Colon (tissue), 2 donors: Measurements from ENCODE around the gene EHBP1.
A peak's percentile ranks its signal among the peaks of the same experiment; 100 is the strongest.

Experiments used
- FAIRE-seq: peaks from 2 replicates; lab custom pipeline; 2012; peaks lifted over from hg19 to GRCh38; lab: Jason Lieb, UNC
- donor health status: control.
- donor health status: control.

Gene EHBP1

DNA sequence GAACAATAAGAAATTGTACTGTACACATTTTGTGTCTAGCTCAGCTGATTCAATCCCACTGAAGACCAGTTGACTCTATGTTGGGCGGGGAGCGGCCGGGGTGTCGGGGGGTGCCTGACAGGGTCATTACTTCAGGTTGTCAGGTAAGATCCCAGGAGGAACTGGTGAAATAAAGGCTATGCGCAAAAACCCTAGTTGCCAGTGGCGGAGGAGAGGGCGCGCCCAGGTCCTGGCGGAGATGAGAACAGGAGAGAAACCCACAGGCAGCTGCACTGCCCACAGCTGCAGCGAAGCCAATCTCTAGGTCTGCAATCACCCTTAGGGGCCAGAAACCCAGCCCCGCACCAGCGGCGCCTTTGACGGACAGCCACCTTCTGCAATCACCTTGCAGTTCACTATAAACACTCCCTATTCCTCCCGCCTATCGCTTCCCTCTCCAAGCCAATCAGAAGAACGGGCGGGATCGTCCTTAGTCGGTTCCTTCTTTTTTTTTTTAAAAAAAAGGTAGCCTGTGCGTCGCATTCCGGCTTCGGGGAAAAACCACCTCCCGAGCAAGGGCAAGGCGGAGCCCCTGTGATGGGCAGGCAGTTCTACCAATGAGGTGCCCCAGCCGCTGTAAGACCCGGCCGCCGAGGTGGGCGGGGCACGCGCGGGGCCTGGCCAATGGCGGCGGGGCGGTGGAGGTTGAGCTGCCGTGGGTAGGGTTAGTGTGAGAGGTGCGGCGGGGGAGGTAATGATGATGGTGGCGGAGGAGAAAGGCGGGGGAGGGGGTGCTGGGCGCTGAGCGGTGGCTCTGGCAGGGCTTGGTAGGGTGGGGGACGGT lies at the start of gene EHBP1:
Gene EHBP1 (plus strand): TSS at position 707 of the 823 bp plus-strand sequence. CDS start 1,479 bp downstream, outside the sequence.
- FAIRE-seq = peak; percentile 82

DNA sequence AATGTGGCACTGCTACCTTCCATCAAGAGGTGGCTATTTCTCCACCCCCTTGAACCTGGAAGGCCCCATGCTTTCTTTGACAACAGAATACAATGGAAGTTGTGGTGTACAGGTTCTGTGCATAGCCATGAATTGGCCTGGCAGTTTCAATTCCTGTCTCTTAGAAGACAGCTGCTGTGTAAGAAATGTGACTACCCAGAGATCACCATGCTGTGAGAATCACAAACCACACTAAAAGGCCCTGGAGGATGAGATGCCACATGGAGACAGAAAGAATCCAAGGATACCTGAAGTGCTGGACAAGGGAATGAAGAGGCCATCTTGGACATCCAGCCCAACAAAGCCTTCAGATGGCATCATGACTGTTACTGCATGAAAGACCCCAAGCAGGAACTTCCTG lies 47.7 kb upstream of the EHBP1 start:
- no peak for FAIRE-seq

DNA sequence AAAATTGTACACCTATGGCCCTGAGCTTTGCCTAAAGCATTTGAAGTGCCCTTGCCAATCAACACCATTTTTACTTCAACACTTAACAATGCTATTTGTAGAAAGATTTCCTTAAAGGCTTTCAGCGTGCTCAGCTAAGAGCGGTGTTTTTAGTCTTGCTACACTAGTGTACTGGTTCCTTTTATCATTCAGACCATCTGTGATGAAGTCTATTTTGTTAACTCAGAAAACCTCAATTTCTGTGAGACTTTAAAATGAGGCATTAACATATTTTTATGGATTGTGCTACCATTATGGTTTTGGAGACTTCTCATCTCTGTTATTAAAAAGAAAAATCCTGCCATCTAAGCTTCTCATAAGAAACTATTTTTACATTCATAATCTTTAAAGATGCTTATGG lies 46.6 kb upstream of the EHBP1 start:
- FAIRE-seq = no peak

DNA sequence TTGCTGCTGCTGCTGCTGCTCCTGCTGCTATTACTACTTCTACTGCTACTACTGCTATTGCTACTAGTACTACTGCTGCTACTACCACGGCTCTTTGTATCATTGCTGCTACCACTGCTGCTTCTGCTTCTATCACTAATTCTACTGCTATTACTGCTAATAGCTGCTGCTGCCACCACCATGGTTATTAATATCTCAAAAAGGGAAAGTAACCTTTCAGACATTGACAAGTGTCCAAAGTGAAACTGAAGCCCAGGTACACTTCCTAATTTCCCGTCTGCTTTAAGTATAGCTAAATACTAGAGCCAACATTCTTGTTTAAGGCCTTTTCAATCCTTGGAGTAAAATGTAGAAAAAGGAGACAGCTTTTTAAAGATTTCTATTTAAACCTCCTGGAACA lies 45.4 kb upstream of the EHBP1 start:
- FAIRE-seq = no peak

DNA sequence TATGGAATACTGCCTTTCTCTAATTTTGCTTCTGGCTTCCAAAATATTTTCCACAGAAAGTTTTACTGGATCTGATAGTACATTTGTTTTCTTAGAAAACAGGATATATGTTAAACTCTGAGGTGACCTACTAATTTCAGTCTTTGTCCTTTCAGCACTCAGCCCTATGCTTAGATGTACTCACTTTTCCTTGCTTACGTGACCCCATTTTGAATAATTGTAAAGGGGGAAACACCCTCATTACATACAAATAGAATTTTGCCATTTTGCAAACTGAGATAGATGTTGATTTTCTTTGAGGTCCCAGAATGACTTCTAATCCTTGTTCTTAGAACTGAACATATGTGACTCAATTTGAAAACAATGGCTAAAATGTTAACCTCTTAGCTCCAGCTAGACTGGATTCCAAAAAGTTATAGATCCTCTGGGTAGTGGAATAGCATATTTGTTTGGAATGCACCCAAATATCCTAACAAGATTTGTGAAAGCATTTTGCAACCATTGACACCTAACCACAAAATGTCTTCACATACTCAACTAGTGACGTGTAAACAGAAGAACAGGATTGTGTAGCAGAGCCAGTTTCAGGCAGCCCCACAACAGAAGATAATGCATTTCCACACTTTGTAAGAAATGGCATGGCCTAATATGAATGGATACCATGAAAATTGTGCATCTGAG lies 44.8 kb upstream of the EHBP1 start:
- FAIRE-seq = no peak

DNA sequence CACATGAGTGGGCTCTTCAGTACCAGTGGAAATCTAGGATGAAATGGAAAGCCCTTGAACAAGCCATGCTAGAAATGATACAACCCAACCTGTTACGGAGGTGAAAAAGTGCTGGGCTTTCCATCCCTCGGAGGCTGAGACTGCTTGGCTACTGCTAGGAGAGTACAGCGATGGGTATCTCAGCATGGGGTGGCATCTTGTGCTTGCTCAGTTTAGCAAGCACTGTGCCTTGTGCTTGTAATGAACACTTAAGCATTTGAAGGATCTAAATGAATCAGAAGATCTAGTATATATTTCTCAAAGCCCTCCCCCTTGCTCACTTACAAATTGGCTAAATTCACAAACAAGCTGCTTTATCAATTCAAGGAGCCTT lies 44.3 kb upstream of the EHBP1 start:
- FAIRE-seq = no peak

DNA sequence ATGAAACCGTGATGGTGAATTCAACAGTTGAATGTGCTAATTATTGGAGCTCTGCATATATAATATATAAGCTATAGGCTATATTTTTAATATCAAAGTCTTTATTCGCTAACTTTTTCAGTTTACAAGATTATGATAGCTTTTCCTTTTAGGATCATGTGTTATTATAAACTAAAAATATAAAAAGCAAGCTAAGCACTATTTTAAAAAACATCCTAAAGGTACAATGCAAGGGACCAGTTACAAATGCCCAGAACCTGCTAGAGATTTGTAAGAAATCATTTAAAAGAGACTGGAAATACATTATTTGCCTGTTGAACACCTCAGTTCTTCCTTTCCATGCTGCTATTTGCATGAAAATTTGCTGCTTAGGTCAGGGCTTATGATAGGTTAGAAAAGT lies 43.4 kb upstream of the EHBP1 start:
- FAIRE-seq = no peak

DNA sequence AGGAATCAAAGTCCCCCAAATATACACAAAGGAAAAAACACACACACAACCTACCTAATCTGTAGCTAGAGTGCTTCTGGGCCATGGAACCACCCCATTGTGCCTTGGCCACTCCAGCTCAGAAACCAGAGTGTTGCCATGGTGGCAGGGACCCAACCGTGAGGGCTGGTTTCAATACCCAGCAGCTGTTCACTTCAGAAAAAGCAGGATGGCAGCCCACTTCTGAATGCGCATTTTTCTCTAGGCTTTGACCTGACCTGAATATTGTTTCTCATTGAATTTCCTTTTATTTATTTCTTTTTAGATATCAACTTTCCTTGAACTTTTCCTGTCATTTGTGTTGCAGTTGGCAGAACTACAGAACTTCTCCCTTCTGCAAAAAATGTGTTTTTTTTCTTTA lies 43.0 kb upstream of the EHBP1 start:
- no peak for FAIRE-seq

DNA sequence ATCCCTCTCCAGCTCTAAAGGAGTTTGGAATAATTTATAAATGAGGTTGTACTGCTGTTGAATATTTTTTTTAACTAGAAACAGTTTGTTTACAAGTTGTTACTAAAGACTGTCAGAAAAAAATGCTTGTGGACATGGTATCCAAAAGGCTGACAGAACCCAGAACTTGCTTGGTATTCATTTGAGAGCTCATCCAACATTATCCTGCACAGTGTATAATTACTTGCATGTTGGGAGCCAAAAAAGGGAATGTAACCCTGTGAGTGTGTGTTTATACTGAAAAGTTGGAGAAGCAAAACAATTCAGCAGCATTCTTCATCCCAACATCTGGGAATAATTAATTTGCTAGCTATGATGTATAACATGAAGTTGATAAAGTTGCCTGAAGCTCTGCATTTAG lies 42.1 kb upstream of the EHBP1 start:
- FAIRE-seq = no peak

DNA sequence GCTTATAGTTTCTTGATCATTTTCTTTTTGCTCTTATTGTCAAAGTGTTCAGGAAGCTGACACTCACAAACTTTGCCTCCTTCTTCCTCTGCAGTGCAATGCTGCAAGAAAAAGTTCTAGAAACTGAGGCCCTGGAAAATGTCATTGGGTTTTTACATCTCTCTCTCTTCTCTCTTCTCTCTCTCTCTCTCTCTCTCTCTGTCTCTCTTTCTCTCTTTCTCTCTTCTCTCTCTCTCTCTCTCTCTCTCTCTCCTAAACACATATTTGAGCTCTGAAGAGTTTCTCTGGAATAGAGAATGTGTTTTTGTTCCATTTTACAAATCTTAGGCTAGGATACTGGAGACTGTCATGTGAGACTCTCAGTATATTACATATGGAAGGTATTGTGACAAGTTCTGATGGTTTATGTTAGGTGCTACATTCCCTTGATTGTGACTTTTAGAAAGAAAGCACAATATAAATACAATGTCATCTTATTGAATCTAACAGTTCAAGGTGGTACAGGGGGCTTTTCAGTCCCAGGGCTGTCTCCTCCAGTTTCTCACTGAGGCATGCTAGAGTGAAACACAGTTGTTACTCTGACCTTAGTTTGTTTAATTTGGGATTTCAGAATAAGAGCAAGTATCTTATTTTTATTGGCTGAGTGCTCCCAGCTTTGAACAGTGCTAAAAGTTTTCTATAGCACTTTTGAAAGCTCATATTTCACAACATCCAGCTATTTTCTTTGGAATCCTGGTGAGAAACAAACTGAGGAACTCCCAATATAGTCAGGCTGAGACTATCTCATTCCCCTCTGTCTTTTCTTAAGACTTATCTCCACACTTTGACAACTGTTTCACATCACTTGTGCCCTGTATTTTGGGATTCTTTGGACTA lies 41.4 kb upstream of the EHBP1 start:
- no peak for FAIRE-seq

DNA sequence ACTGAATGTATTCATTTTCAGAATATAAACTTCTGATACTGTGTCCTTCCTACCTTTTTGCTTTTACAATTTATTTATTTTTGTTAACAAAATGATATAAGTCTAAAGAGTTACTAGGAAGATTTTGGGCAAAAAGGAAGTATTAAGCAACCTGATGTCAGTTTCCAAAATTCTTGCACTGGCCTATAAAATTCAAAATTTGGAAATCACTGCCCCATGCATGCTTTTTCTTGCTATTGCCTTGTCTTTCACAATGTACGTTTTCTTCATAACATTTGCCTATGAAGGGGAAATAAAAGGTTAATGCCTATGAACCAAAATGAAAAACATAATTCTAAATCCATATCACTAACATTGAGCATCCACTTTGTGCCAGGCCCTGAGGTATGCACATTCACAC lies 40.1 kb upstream of the EHBP1 start:
- no peak for FAIRE-seq

DNA sequence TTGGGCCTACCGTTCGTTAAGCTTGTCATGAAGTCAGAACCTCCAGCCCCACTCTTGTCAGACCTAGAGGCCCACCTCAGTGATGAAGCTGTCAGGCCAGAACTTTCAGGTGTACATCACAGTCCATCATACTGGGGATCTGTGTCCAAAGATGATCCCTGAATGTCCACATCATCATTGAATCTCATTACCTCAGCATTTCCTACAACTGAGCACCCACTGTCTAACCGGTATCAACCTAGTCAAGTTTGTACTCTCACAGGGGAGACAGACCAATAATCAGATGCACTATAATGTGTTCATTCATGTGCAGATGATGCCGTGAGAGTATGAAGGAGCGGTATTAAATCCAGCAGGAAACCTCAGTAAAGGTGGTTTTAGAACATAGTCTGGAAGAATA lies 36.3 kb upstream of the EHBP1 start:
- FAIRE-seq = no peak

DNA sequence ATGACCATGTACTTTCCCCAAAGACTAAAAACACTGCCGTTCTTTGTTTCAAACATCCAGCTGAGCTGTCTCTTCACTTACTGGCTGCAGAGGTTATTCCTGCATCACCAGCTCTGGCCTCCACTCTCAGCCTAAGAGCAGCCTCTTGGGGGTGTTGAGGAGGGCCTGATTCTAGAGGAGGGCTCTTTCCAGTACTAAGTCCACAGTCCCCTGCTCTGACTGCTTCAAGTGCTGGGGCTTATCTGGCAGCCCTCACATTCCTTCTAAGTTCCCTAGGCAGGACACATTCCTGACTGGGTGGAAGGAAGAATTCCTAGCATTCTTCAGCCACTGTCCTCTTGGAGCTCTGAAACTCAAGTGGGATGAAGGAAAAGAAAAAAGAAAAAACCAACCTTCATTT lies 32.9 kb upstream of the EHBP1 start:
- no peak for FAIRE-seq

DNA sequence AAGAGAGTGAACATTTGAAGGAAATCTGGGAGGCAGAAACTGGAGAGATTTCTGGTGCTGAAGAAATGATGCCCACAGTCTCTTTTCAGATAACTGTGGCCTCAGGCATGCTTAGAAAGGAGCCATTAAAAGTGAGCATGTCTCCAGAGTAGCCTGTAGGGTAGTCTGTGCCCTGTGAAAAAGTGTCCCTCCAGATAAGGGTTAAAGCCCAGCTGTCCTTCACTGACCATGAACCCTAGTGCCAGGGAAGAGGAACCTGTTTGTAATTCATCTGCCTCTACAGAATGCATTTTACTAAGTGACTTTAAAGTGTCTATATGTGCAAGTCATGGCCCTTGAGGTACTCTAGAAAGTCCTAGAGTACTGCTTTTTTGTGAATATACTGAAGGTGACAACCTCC lies 30.5 kb upstream of the EHBP1 start:
- FAIRE-seq = no peak

DNA sequence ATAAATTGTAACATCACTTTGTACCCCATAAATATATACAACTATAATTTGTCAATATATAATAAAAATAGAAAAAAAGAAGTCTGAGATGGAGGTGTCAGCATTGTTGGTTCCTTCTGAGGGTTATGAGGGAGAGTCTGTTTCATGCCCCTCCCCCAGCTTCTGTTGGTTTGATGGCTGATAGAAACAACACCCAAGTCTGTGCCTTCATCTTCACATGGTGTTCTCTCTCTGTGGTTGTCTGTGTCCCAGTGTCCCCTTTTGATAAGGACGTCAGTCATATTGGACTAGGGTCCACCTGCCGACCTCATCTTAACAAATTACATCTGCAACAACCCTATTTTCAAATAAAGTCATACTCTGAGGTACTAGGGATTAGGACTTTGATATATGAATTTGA lies 20.3 kb upstream of the EHBP1 start:
- FAIRE-seq = no peak

DNA sequence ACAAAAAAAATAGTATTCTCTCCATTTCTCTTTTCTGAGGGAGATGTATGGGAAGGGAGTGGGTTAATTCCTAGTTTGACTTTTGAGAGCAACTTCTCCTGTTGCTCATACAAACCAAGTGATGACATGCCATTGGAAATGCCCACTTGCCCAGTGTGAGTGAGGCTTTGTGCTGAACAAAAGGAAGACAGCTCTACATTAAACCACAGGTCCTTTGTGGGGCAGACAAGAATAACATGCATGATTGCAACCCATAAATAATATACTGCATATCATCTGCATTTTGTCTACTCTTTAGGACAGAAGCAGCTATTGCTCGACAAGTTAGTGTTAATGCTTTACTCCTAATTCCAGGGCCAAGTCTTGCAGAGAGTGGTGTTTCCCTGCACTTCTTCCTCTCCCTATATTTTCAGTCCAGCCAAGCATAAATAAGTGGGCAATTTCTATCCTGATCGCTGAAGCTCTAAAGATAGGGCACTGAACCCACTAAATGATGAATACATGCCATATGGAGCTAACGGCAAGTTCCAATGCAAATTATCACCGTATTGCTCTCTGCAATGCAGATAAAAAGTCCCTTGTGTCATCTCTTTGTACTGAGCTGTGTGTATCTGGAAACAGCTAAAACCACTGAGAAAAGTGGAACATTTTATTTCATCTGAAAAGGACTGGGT lies 19.4 kb upstream of the EHBP1 start:
- FAIRE-seq = no peak

DNA sequence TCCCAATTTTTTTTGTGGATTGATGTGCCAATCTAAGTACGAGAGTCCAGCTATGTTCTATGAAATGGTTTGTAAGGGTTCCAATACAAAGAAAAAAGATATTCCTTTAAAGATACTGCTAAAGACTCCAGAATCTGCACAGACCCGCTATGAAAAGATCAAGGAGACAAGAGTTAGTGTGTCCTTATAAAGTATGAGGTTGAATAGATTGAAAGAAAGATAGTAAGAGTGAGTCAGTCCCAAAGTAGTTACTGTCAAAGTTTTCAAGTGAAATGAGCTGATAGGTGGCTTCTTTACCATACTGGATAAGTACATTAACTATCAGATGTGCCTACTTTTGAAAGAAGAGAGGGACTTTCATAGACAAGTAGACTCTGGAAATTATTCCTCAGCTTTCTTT lies 17.9 kb upstream of the EHBP1 start:
- no peak for FAIRE-seq

DNA sequence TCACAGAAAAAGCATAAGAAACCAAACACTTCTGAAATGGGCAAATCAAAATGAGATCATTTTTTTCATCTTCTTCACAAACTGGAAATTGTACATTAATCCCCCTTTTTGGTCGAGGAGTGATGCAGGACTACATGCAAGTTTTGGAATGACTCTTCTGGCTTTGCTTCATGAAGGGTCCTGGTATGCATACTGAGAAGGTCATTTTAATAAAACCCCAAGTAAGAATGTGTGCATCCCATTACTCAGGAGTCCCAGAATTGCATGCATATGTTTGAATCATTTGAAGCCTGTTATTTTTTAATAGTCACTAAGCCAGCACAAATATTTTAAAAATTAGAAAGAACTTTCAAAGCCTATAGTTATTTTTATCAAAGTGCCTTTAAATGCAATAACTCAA lies 16.7 kb upstream of the EHBP1 start:
- no peak for FAIRE-seq

DNA sequence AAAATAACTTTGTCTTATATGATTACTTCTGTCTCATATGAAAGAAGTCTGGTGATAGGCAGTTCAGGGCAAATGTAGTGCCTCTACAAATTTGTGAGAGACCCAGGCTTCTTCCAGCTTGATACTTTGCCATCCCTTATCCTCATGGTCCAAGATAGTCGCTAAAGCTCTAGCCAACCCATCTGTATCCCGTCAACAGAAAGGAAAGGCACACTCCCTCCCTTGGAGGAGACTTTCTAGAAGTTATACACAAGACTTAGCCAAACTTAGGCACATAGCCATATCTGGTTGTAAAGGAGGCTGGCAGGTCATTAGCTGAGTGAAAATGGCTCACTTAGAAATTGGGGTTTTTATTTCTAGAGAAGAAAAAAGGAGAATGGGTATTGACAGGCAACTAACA lies 14.3 kb upstream of the EHBP1 start:
- no peak for FAIRE-seq

DNA sequence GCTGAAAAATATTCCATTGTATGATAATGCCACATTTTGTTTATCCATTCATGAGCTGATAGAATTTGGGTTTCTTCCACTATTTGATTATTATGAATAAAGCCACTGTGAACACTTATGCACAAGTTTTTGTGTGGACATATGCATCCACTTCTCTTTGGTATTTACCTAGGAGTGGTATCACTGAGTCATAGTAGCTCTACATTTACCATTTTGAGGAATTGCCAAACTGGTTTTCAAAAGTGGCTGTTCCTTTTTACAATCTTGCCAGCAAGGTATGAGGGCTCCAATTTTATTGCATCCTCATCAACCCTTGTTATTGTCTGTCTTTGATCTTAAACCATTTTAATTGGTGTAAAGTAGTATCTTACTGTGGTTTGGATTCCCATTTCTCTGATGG lies 13.3 kb upstream of the EHBP1 start:
- no peak for FAIRE-seq

DNA sequence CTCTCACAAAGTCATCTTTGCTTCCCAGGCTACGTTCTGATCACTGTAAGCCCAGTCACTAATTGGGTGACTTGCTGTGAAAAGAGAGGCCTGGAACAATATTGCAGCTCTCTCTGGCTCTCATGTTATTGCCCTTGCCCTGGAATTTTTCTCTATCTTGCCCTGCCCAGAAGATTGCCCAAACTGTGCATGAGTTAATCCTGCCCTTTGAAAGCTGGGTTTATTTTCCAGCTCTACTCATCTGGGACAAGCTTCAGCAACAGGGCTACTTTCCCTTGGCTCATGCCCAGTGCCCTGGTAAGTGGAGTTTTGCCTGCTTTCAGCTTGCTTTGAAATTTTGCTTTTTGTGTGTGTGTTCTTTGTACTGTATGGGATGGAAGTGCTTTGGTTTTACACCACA lies 6.9 kb upstream of the EHBP1 start:
- FAIRE-seq = no peak

DNA sequence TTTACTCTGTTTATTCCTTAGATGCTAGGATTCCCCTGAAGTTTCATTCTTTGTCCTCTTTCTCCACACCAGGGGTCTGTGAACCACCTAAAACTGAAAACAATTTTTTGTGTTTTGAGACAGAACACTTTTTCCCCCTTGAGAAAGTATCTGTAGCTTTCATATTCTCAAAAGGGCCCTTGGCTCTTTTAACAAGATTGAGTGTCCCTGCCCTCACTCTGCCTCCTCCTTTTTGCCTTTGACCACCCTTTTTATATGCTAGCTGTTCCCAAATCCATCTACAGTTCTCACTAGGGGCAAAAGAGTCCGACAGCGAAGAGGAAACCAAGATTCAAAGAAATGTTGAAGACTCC lies 883 bp upstream of the EHBP1 start:
- no peak for FAIRE-seq
